H1 (cell line): ENCODE measurements around the gene JUN. TPM values are rescaled to one million over a fixed set of nuclear protein-coding genes. Genes with fewer than 3 reads are reported as not detected.

Experiments
- CTCF ChIA-PET: fragments of 300-600 bp; sonication (Branson Sonifier 250); formaldehyde crosslinking; loops from one replicate; lab custom pipeline; 2021; ENCODE audit not compliant: partially characterized antibody; lab: Charles Lee
- POLR2A ChIA-PET: fragments of 300-600 bp; sonication (Branson Sonifier 250); formaldehyde crosslinking; loops from one replicate; lab custom pipeline; 2021; ENCODE audit warnings: inconsistent platforms; ENCODE audit not compliant: partially characterized antibody; lab: Charles Lee
- DNase-seq, 2 experiments: peaks; one replicate each; pipeline versions ENCODE4 v3.0.0 to v3.0.0-alpha.2; 2010 to 2022; ENCODE audit warnings: low spot score in 2 of 2, low read depth in 1 of 2, mixed read lengths in 1 of 2
- FAIRE-seq: peaks from 2 replicates; lab custom pipeline; 2011; peaks lifted over from hg19 to GRCh38; lab: Jason Lieb, UNC
- H2AFZ ChIP-seq: 2 replicates; pipeline ENCODE4 v1.8.1; 2012; ENCODE audit warnings: low read length, inconsistent platforms
- H2AK5ac ChIP-seq: 2 replicates; pipeline ENCODE4 v1.6.1; 2013; ENCODE audit warnings: low read depth, low read length
- H2BK120ac ChIP-seq: replicated peaks from 2 replicates; pipeline ENCODE3; 2013; ENCODE audit warnings: low read depth, low read length, inconsistent platforms
- H2BK12ac ChIP-seq: 2 replicates; pipeline ENCODE4 v1.6.1; 2013; ENCODE audit warnings: low read depth, low read length
- H2BK15ac ChIP-seq: 2 replicates; pipeline ENCODE4 v1.6.1; 2013; ENCODE audit warnings: low read length
- H2BK20ac ChIP-seq: 2 replicates; pipeline ENCODE4 v1.6.1; 2013; ENCODE audit warnings: low read length
- H2BK5ac ChIP-seq: 2 replicates; pipeline ENCODE4 v1.6.1; 2013; ENCODE audit warnings: low read depth, low read length
- H3K14ac ChIP-seq: 2 replicates; pipeline ENCODE4 v1.6.1; 2013; ENCODE audit warnings: inconsistent platforms; ENCODE audit not compliant: insufficient read length
- H3K18ac ChIP-seq: 2 replicates; pipeline ENCODE4 v1.6.1; 2013; ENCODE audit warnings: low read length; ENCODE audit errors: extremely low read depth
- H3K23ac ChIP-seq: 2 replicates; pipeline ENCODE4 v1.6.1; 2013; ENCODE audit warnings: inconsistent platforms; ENCODE audit not compliant: insufficient read length
- H3K23me2 ChIP-seq: 2 replicates; pipeline ENCODE4 v1.6.1; 2013; ENCODE audit warnings: low read depth, low read length
- H3K27ac ChIP-seq: 2 replicates; pipeline ENCODE4 v1.6.1; 2011; ENCODE audit warnings: low read depth, low read length, inconsistent platforms
- H3K27me3 ChIP-seq, 4 experiments: replicated peaks in 1 of 4; 1 replicate in 1 of 4; 2 replicates in 3 of 4; pipeline versions ENCODE4 v1.6.1 to v1.8.1; 2011 to 2013; ENCODE audit warnings: low read length in 3 of 4, mild to moderate bottlenecking in 3 of 4, inconsistent platforms in 2 of 4, mixed read lengths in 2 of 4, moderate library complexity in 1 of 4; ENCODE audit not compliant: control insufficient read depth in 3 of 4, insufficient read depth in 3 of 4; ENCODE audit errors: extremely low read depth in 1 of 4
- H3K36me3 ChIP-seq, 4 experiments: 2 replicates each; pipeline versions ENCODE4 v1.6.1 to v1.8.1; 2011 to 2013; ENCODE audit warnings: mild to moderate bottlenecking in 4 of 4, low read length in 3 of 4, moderate library complexity in 2 of 4, control low read depth in 1 of 4, inconsistent platforms in 1 of 4; ENCODE audit not compliant: insufficient read depth in 4 of 4, control insufficient read depth in 2 of 4
- H3K4ac ChIP-seq: replicated peaks from 2 replicates; pipeline ENCODE3; 2013; ENCODE audit warnings: low read length, low read depth, mixed read lengths, inconsistent platforms; ENCODE audit not compliant: insufficient read length
- H3K4me1 ChIP-seq, 4 experiments: replicated peaks in 1 of 4; 1 replicate in 1 of 4; 2 replicates in 3 of 4; pipeline versions ENCODE4 v1.6.1 to v1.8.1; 2011 to 2013; ENCODE audit warnings: low read length in 3 of 4, inconsistent platforms in 2 of 4, mixed read lengths in 1 of 4; ENCODE audit not compliant: insufficient read depth in 4 of 4, control insufficient read depth in 3 of 4
- H3K4me2 ChIP-seq, 2 experiments: 2 replicates each; pipeline versions ENCODE4 v1.6.1 to v1.8.1; 2011 to 2013; ENCODE audit warnings: low read depth in 2 of 2, low read length in 2 of 2, control low read depth in 1 of 2, inconsistent platforms in 1 of 2, mild to moderate bottlenecking in 1 of 2; ENCODE audit not compliant: insufficient read depth in 1 of 2
- H3K4me3 ChIP-seq, 4 experiments: fragments of 200-600, 300-600 bp in 1 of 4; sonication (generic), shearing (Covaris generic), sonication (Bioruptor Twin) in 1 of 4; 2 replicates each; pipeline versions ENCODE4 v1.5.1 to v1.8.1; 2011 to 2016; ENCODE audit warnings: low read length in 4 of 4, low read depth in 3 of 4, control low read depth in 2 of 4, inconsistent platforms in 2 of 4, mild to moderate bottlenecking in 2 of 4, mixed read lengths in 1 of 4, moderate library complexity in 1 of 4; ENCODE audit not compliant: insufficient read depth in 2 of 4; ENCODE audit errors: extremely low read depth in 1 of 4
- H3K56ac ChIP-seq: replicated peaks from 2 replicates; pipeline ENCODE3; 2013; ENCODE audit warnings: low read depth, mild to moderate bottlenecking, mixed read lengths, low read length, inconsistent platforms; ENCODE audit not compliant: insufficient read length
- H3K79me1 ChIP-seq: 2 replicates; pipeline ENCODE4 v1.6.1; 2013; ENCODE audit warnings: low read depth, low read length, control low read depth
- H3K79me2 ChIP-seq, 2 experiments: 2 replicates each; pipeline versions ENCODE4 v1.6.1 to v1.8.1; 2012 to 2013; ENCODE audit warnings: low read length in 2 of 2, mild to moderate bottlenecking in 2 of 2, inconsistent platforms in 1 of 2; ENCODE audit not compliant: insufficient read depth in 2 of 2, control insufficient read depth in 1 of 2
- H3K9ac ChIP-seq, 4 experiments: replicated peaks in 1 of 4; 1 replicate in 1 of 4; 2 replicates in 3 of 4; pipeline versions ENCODE4 v1.6.1 to v1.8.1; 2011 to 2013; ENCODE audit warnings: low read depth in 3 of 4, low read length in 3 of 4, control low read depth in 2 of 4, mild to moderate bottlenecking in 2 of 4, moderate library complexity in 2 of 4, inconsistent platforms in 1 of 4; ENCODE audit errors: extremely low read depth in 1 of 4
- H3K9me3 ChIP-seq, 2 experiments: 2 replicates each; pipeline versions ENCODE4 v1.6.1 to v1.8.1; 2012 to 2013; ENCODE audit warnings: mild to moderate bottlenecking in 2 of 2, moderate library complexity in 2 of 2, control low read depth in 1 of 2, inconsistent platforms in 1 of 2, low read depth in 1 of 2, low read length in 1 of 2, mixed read lengths in 1 of 2; ENCODE audit not compliant: insufficient read depth in 2 of 2
- H4K20me1 ChIP-seq, 2 experiments: replicated peaks in 1 of 2; 2 replicates each; pipeline versions ENCODE3 to v1.8.1; 2011 to 2013; ENCODE audit warnings: inconsistent platforms in 2 of 2, low read length in 2 of 2, mild to moderate bottlenecking in 1 of 2; ENCODE audit not compliant: insufficient read depth in 2 of 2, control insufficient read depth in 1 of 2
- H4K5ac ChIP-seq: 2 replicates; pipeline ENCODE4 v1.6.1; 2013; ENCODE audit warnings: low read length, low read depth, mixed read lengths, inconsistent platforms; ENCODE audit not compliant: insufficient read length
- H4K8ac ChIP-seq: 2 replicates; pipeline ENCODE4 v1.8.0; 2013; ENCODE audit warnings: mild to moderate bottlenecking, moderate library complexity, low read length, inconsistent platforms; ENCODE audit not compliant: insufficient read depth; ENCODE audit errors: extremely low read depth
- H4K91ac ChIP-seq: replicated peaks from 2 replicates; pipeline ENCODE3; 2013; ENCODE audit warnings: low read length, mixed read lengths, inconsistent platforms; ENCODE audit not compliant: insufficient read length
- ATF2 ChIP-seq: IDR thresholded peaks from 2 replicates; pipeline ENCODE4 v1.6.1; 2012; ENCODE audit warnings: low read length, inconsistent platforms
- EZH2 ChIP-seq: fragments of 200-600 bp; sonication (generic); IDR thresholded peaks from 2 replicates; pipeline ENCODE4 v1.7.1; 2012; ENCODE audit warnings: low read depth, mild to moderate bottlenecking, moderate library complexity, low read length, inconsistent platforms; ENCODE audit not compliant: severe bottlenecking
- KDM4A ChIP-seq: IDR thresholded peaks from one replicate; pipeline ENCODE4 v1.7.1; 2012; ENCODE audit warnings: low read depth, mild to moderate bottlenecking, moderate library complexity, low read length, inconsistent platforms; ENCODE audit not compliant: severe bottlenecking
- TBP ChIP-seq: IDR thresholded peaks from 2 replicates; pipeline ENCODE4 v1.6.1; 2011; ENCODE audit warnings: low read depth, low read length, improper control_type of control experiment
- TEAD4 ChIP-seq: IDR thresholded peaks from 2 replicates; pipeline ENCODE4 v1.6.1; 2012; ENCODE audit warnings: low read depth, low read length, inconsistent platforms, mixed read lengths
- WGBS, 2 experiments: shearing (Covaris generic) in 1 of 2; methylation state at CpG; one replicate each; pipeline versions ENCODE4 v1.1.6 to v1.1.7; 2013 to 2015; ENCODE audit warnings: low lambda C conversion rate in 2 of 2, mixed read lengths in 2 of 2, inconsistent platforms in 1 of 2, low coverage in 1 of 2, missing lambda C conversion rate in 1 of 2; ENCODE audit not compliant: insufficient replicate concordance in 2 of 2, insufficient coverage in 1 of 2, insufficient read length in 1 of 2; ENCODE audit errors: extremely low coverage in 1 of 2, missing lambda C conversion rate in 1 of 2; 5-methylcytosine and 5-hydroxymethylcytosine counted together
- polyA plus RNA-seq, 7 experiments: library from polyadenylated mRNA; depleted of rRNA in 3 of 7; stranded (reverse) in 5 of 7; unstranded in 2 of 7; fragments of >200 nt in 5 of 7; fragments of 200-250 nt in 2 of 7; gene quantifications; 1 replicate in 5 of 7; 2 replicates in 1 of 7; 4 replicates in 1 of 7; pipeline versions ENCODE4 v1.2.1 to v1.2.3, GENCODE V29; 2011 to 2013; ENCODE audit warnings: missing spikeins in 2 of 7, mixed read lengths in 2 of 7
- total RNA-seq: library from RNA; stranded (reverse); fragmentation: NEBNext Ultra II Directional; extraction: Animal tissue kit (Norgen Biotek cat#: 25700); gene quantifications from 2 replicates; pipeline ENCODE4 v1.2.1, GENCODE V29; 2021
- TF ChIP-seq, protein P1 (sequence below): IDR thresholded peaks from 2 replicates; pipeline ENCODE4 v1.6.1; 2011; ENCODE audit warnings: low read length, improper control_type of control experiment
- TF ChIP-seq, protein P2 (sequence below): IDR thresholded peaks from 2 replicates; pipeline ENCODE4 v1.6.1; 2011; ENCODE audit warnings: low read depth, mild to moderate bottlenecking, low read length; ENCODE audit not compliant: insufficient read depth

JUN gene
- total and polyA plus RNA-seq, 2 of the 8 experiments (the other 6 are each of a cell fraction or from before 2014, with no cell fraction given): 4.4 to 10.9 TPM

- H2BK5ac ChIP-seq: no peak overlapping the region
- no peaks in the 10 kb centered on the region; the same call in 1 of the 2 replicates for H3K79me1 ChIP-seq
- H2BK20ac ChIP-seq: no peak overlapping the region
- H4K91ac ChIP-seq: no peak overlapping the region
- no peak overlapping the region for H2BK12ac ChIP-seq
- no peak for DNase-seq
- no peak overlapping the region for H3K4me3 ChIP-seq
- H3K27me3 ChIP-seq: peaks cover 7 to 31% (median 19%) of the 10 kb centered on the region in 4 experiments; a peak in 6 of 7 replicates
- ChIA-PET CTCF (interaction anchor here (0.6 to 2.3 kb wide), 9 partner anchors 13 to 973 kb away, joined by 3 to 9 read pairs (median 5); no protein-coding TSS in a partner anchor), POLR2A (interaction anchor here (1.0 to 1.6 kb wide), 2 partner anchors 83 to 111 kb away, joined by 3 to 4 read pairs; no protein-coding TSS in a partner anchor)
- no peak overlapping the region for H3K27ac ChIP-seq
- no peak overlapping the region for H3K56ac ChIP-seq
- peaks cover 33% of the 10 kb centered on the region for H3K23me2 ChIP-seq
- H3K4me1 ChIP-seq: peaks cover 0 to 15% (median 5%) of the 10 kb centered on the region in 4 experiments; a peak in 6 of 7 replicates
- no peak overlapping the region for H4K8ac ChIP-seq
- no peak overlapping the region for H3K14ac ChIP-seq
- FAIRE-seq: no peak
- peak overlapping the region in 1 of 2 experiments; percentile 94; a peak in 1 of 4 replicates for H3K4me2 ChIP-seq
- WGBS, 2 experiments: 89% methylated on average over 6 of the region's 6 CpGs; no CpG with 5 or more reads in 1 of the 2 experiments
- no peak overlapping the region for H4K5ac ChIP-seq
- H3K4ac ChIP-seq: no peak overlapping the region
- no peak overlapping the region for H3K18ac ChIP-seq
- peaks cover 0 to 3% of the 10 kb centered on the region in 2 experiments; a peak in 1 of 4 replicates for H3K9me3 ChIP-seq
- H2BK120ac ChIP-seq: no peak overlapping the region
- peaks cover 0 to 11% of the 10 kb centered on the region in 2 experiments for H4K20me1 ChIP-seq
- H3K9ac ChIP-seq: no peak overlapping the region
- H3K36me3 ChIP-seq: no peaks in the 10 kb centered on the region
- H2AK5ac ChIP-seq: no peak overlapping the region
- no peak overlapping the region for H2BK15ac ChIP-seq
- no peak overlapping the region for H2AFZ ChIP-seq
- no peak overlapping the region for H3K23ac ChIP-seq
- peaks cover 0 to 4% of the 10 kb centered on the region in 2 experiments; a peak in 1 of 4 replicates for H3K79me2 ChIP-seq
- TF ChIP-seq EZH2: no peak
- TF ChIP-seq, protein P1, sequence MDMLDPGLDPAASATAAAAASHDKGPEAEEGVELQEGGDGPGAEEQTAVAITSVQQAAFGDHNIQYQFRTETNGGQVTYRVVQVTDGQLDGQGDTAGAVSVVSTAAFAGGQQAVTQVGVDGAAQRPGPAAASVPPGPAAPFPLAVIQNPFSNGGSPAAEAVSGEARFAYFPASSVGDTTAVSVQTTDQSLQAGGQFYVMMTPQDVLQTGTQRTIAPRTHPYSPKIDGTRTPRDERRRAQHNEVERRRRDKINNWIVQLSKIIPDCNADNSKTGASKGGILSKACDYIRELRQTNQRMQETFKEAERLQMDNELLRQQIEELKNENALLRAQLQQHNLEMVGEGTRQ: no peak
- TF ChIP-seq TEAD4: no peak
- TF ChIP-seq TBP: no peak
- TF ChIP-seq, protein P2, sequence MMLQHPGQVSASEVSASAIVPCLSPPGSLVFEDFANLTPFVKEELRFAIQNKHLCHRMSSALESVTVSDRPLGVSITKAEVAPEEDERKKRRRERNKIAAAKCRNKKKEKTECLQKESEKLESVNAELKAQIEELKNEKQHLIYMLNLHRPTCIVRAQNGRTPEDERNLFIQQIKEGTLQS: no peak
- no peak for TF ChIP-seq KDM4A
- no peak for TF ChIP-seq ATF2
These were observed 2.5 kb upstream of the JUN start for GRCh38 chr1:58786184-58786926.
